K562 (cell line): ENCODE data around the gene TRDMT1. TPM values are rescaled to one million over a fixed set of nuclear protein-coding genes. Genes with fewer than 3 reads are reported as not detected.
A peak's percentile ranks its signal among the peaks of the same experiment; 100 is the strongest.

Experiments
- ADNP ChIP-seq: fragments of 200-800 bp; sonication (Bioruptor generic); IDR thresholded peaks from 2 replicates; pipeline ENCODE4 v1.6.1; 2016; ENCODE audit warnings: missing genetic modification characterization, missing compliant biosample characterization
- BCLAF1 ChIP-seq, 2 experiments: fragments of 450-650 bp in 1 of 2; IDR thresholded peaks; 2 replicates each; pipeline ENCODE4 v1.6.1; 2011 to 2017; ENCODE audit warnings: low read depth in 2 of 2, antibody characterized with exemption in 1 of 2, borderline replicate concordance in 1 of 2, low read length in 1 of 2, mild to moderate bottlenecking in 1 of 2, mixed read lengths in 1 of 2; ENCODE audit not compliant: control insufficient read depth in 1 of 2
- HDAC3 ChIP-seq: fragments of 450-650 bp; IDR thresholded peaks from 2 replicates; pipeline ENCODE4 v1.6.1; 2018; ENCODE audit warnings: borderline replicate concordance, mild to moderate bottlenecking, moderate library complexity; ENCODE audit not compliant: partially characterized antibody
- HOMEZ ChIP-seq: fragments of 250-450 bp; sonication (Bioruptor Pico); IDR thresholded peaks from 2 replicates; pipeline ENCODE4 v1.4.0; 2020; ENCODE audit warnings: mild to moderate bottlenecking, moderate library complexity
- NR2C1 ChIP-seq, 2 experiments: fragments of 450-650 bp; IDR thresholded peaks; 2 replicates each; pipeline ENCODE4 v1.6.1; 2017; ENCODE audit warnings: mild to moderate bottlenecking in 2 of 2, antibody characterized with exemption in 1 of 2, inconsistent platforms in 1 of 2, missing compliant biosample characterization in 1 of 2, missing genetic modification characterization in 1 of 2
- RBFOX2 ChIP-seq: fragments of 200-400 bp; formaldehyde crosslinking; IDR thresholded peaks from 2 replicates; pipeline ENCODE4 v1.6.1; 2017; ENCODE audit warnings: low read depth, mild to moderate bottlenecking, low read length, moderate library complexity
- SRSF1 ChIP-seq: fragments of 200-400 bp; formaldehyde crosslinking; IDR thresholded peaks from 2 replicates; pipeline ENCODE4 v1.6.1; 2017; ENCODE audit warnings: mild to moderate bottlenecking, low read depth, low read length, moderate library complexity
- STAT6 ChIP-seq: sonication (generic); formaldehyde crosslinking; IDR thresholded peaks from 2 replicates; pipeline ENCODE4 v1.8.1; 2023; ENCODE audit warnings: mild to moderate bottlenecking, missing genetic modification reagents
- ZNF655 ChIP-seq: fragments of 250-450 bp; sonication (Bioruptor Pico); IDR thresholded peaks from 2 replicates; pipeline ENCODE4 v1.5.0; 2021
- polyA plus RNA-seq, 8 experiments: library from polyadenylated mRNA; depleted of rRNA in 4 of 8; stranded (reverse) in 5 of 8; unstranded in 3 of 8; fragments of >200 nt; fragmentation: Nextera tagmentation in 2 of 8; fragmentation: Illumina TruSeq in 1 of 8; extraction: Ambion mirVana in 2 of 8; extraction: Trizol in 1 of 8; gene quantifications; 2 replicates each; pipeline versions ENCODE4 v1.2.1 to v1.2.3, GENCODE V29; 2011 to 2014; ENCODE audit warnings: inconsistent platforms in 1 of 8, missing spikeins in 1 of 8
- total RNA-seq, 7 experiments: library from RNA; depleted of rRNA in 6 of 7; stranded (reverse); fragments of >200 nt in 6 of 7; fragmentation: Illumina TruSeq in 2 of 7; extraction: Trizol in 2 of 7; gene quantifications; 2 replicates each; pipeline versions ENCODE4 v1.2.1 to v1.2.3, GENCODE V29; 2011 to 2021; ENCODE audit warnings: low replicate concordance in 1 of 7

TRDMT1 gene
- total and polyA plus RNA-seq, 9 of the 15 experiments (the other 6 are each of a cell fraction or from before 2014, with no cell fraction given) = 5.4 to 12.6 (median 9.3) TPM

GRCh38 chr10:17229717-17229966 is 28.2 kb upstream of the TRDMT1 start (continued):
- no peak for TF ChIP-seq HDAC3
- TF ChIP-seq RBFOX2 = peak; percentile 91
- TF ChIP-seq ZNF655 = no peak
- peak; percentile 33; the same call in 1 of the 2 replicates for TF ChIP-seq SRSF1
- TF ChIP-seq NR2C1 (IDR thresholded peaks at IDR 0.05) = no peak
- no peak for TF ChIP-seq NR2C1 (tag; IDR thresholded peaks at IDR 0.05)
- TF ChIP-seq ADNP (tag) = no peak
- TF ChIP-seq HOMEZ = no peak
- TF ChIP-seq STAT6 (CRISPR knock-in tag) = 0 out of 2 replicates have a peak, but pooled peaks have one; percentile 38
- no peak for TF ChIP-seq BCLAF1 (IDR thresholded peaks at IDR 0.05; ENCODE audit: borderline replicate concordance in 1 of 2, control insufficient read depth in 1 of 2, low read depth in 2 of 2, low read length in 1 of 2)
